Measurements from ENCODE around the gene CUL4A.

Gene CUL4A

DNA sequence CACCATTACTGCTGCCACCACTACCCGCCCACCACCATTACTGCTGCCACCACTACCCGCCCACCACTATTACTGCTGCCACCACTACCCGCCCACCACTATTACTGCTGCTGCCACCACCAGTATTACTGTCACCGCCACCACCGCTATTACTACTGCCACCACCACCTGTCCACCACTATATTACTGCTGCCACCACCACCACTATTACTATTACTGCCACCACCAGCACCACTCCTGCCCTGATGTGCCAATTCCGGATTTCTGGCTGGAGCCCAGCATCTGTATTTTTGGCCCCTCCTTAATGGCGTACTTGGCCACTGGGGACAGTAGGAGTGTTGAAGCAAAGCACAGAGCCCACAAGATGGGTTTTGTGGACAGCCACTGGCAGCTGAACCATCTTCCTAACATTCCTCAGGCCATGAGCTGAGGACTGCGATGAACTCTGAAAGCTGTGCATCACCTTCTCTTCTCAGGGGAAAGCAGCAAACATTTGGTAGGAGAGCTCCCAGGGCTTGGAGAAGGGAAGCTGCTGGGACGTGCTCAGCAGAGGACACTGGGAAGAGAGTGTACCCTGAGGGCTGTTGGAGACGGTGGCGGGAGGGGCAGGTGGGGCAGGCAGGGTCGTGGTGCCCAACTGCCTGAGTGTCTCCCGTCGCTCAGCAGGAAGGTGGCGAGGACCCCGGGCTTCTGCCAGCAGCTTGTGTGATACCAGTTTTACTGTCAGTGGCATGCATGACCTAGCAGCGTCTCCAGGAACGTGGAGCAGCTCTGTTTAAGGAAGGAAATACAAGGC, 23.0 kb downstream of the CUL4A start:
- no peak; the same call in 2 of the 3 replicates for ATAC-seq
- TF ChIP-seq ZNF565 (CRISPR knock-in tag; conservative IDR thresholded peaks at IDR 0.05; ENCODE audit: low read depth) = no peak
- TF ChIP-seq, protein P1, sequence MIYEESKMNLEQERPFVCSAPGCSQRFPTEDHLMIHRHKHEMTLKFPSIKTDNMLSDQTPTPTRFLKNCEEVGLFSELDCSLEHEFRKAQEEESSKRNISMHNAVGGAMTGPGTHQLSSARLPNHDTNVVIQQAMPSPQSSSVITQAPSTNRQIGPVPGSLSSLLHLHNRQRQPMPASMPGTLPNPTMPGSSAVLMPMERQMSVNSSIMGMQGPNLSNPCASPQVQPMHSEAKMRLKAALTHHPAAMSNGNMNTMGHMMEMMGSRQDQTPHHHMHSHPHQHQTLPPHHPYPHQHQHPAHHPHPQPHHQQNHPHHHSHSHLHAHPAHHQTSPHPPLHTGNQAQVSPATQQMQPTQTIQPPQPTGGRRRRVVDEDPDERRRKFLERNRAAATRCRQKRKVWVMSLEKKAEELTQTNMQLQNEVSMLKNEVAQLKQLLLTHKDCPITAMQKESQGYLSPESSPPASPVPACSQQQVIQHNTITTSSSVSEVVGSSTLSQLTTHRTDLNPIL (CRISPR knock-in tag; IDR thresholded peaks at IDR 0.05; ENCODE audit: low read depth) = no peak
- TF ChIP-seq, protein P2, sequence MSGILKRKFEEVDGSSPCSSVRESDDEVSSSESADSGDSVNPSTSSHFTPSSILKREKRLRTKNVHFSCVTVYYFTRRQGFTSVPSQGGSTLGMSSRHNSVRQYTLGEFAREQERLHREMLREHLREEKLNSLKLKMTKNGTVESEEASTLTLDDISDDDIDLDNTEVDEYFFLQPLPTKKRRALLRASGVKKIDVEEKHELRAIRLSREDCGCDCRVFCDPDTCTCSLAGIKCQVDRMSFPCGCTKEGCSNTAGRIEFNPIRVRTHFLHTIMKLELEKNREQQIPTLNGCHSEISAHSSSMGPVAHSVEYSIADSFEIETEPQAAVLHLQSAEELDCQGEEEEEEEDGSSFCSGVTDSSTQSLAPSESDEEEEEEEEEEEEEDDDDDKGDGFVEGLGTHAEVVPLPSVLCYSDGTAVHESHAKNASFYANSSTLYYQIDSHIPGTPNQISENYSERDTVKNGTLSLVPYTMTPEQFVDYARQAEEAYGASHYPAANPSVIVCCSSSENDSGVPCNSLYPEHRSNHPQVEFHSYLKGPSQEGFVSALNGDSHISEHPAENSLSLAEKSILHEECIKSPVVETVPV (CRISPR knock-in tag; IDR thresholded peaks at IDR 0.05) = no peak
- no peak for TF ChIP-seq SNAI2 (CRISPR knock-in tag; IDR thresholded peaks at IDR 0.05)

DNA sequence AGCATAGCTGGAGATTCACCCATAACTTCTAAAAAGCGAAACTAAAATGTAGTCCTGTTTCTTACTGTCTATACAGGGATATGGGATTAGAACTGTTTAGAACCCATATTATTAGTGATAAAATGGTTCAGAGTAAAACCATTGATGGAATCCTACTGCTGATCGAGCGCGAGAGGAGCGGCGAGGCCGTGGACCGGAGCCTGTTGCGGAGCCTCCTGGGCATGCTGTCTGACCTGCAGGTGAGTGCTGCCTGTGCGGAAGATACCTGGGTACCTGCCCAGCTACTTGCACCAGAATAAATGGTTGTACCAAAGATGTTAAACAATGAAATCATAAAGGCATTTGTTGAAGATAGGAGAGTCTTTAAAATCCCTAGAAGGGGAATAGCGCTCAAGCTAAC, 23.7 kb downstream of the CUL4A start:
- TF ChIP-seq ARNTL (CRISPR knock-in tag; IDR thresholded peaks at IDR 0.05; ENCODE audit: borderline replicate concordance, low read depth) = no peak
- TF ChIP-seq ISL1 (CRISPR knock-in tag; IDR thresholded peaks at IDR 0.05) = no peak
- no peak for TF ChIP-seq ZC3H10 (CRISPR knock-in tag; IDR thresholded peaks at IDR 0.05)
- TF ChIP-seq, protein P3, sequence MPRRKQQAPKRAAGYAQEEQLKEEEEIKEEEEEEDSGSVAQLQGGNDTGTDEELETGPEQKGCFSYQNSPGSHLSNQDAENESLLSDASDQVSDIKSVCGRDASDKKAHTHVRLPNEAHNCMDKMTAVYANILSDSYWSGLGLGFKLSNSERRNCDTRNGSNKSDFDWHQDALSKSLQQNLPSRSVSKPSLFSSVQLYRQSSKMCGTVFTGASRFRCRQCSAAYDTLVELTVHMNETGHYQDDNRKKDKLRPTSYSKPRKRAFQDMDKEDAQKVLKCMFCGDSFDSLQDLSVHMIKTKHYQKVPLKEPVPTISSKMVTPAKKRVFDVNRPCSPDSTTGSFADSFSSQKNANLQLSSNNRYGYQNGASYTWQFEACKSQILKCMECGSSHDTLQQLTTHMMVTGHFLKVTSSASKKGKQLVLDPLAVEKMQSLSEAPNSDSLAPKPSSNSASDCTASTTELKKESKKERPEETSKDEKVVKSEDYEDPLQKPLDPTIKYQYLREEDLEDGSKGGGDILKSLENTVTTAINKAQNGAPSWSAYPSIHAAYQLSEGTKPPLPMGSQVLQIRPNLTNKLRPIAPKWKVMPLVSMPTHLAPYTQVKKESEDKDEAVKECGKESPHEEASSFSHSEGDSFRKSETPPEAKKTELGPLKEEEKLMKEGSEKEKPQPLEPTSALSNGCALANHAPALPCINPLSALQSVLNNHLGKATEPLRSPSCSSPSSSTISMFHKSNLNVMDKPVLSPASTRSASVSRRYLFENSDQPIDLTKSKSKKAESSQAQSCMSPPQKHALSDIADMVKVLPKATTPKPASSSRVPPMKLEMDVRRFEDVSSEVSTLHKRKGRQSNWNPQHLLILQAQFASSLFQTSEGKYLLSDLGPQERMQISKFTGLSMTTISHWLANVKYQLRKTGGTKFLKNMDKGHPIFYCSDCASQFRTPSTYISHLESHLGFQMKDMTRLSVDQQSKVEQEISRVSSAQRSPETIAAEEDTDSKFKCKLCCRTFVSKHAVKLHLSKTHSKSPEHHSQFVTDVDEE (CRISPR knock-in tag; IDR thresholded peaks at IDR 0.05) = no peak
- no peak for TF ChIP-seq PPARA (CRISPR knock-in tag; IDR thresholded peaks at IDR 0.05; ENCODE audit: borderline replicate concordance)
- TF ChIP-seq ZFP30 (CRISPR knock-in tag; IDR thresholded peaks at IDR 0.05) = no peak
- TF ChIP-seq ZNF70 (CRISPR knock-in tag; IDR thresholded peaks at IDR 0.05) = no peak
- no peak for TF ChIP-seq ZNF565 (CRISPR knock-in tag; conservative IDR thresholded peaks at IDR 0.05; ENCODE audit: low read depth)
- TF ChIP-seq TOX (CRISPR knock-in tag; IDR thresholded peaks at IDR 0.05; ENCODE audit: borderline replicate concordance) = no peak
- no peak for TF ChIP-seq CSDC2 (CRISPR knock-in tag; IDR thresholded peaks at IDR 0.05)
- TF ChIP-seq, protein P2 (CRISPR knock-in tag; IDR thresholded peaks at IDR 0.05) = no peak
- TF ChIP-seq, protein P1 (CRISPR knock-in tag; IDR thresholded peaks at IDR 0.05; ENCODE audit: low read depth) = no peak
- TF ChIP-seq, protein P4, sequence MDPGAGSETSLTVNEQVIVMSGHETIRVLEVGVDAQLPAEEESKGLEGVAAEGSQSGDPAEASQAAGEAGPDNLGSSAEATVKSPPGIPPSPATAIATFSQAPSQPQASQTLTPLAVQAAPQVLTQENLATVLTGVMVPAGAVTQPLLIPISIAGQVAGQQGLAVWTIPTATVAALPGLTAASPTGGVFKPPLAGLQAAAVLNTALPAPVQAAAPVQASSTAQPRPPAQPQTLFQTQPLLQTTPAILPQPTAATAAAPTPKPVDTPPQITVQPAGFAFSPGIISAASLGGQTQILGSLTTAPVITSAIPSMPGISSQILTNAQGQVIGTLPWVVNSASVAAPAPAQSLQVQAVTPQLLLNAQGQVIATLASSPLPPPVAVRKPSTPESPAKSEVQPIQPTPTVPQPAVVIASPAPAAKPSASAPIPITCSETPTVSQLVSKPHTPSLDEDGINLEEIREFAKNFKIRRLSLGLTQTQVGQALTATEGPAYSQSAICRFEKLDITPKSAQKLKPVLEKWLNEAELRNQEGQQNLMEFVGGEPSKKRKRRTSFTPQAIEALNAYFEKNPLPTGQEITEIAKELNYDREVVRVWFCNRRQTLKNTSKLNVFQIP (CRISPR knock-in tag; IDR thresholded peaks at IDR 0.05; ENCODE audit: borderline replicate concordance, low read depth) = no peak
- no peak for TF ChIP-seq BACH2 (CRISPR knock-in tag; IDR thresholded peaks at IDR 0.05; ENCODE audit: borderline replicate concordance)
- no peak for TF ChIP-seq GLIS3 (CRISPR knock-in tag; IDR thresholded peaks at IDR 0.05)
- TF ChIP-seq ZNF8 (CRISPR knock-in tag; IDR thresholded peaks at IDR 0.05) = no peak
- TF ChIP-seq OSR1 (CRISPR knock-in tag; IDR thresholded peaks at IDR 0.05) = no peak
- TF ChIP-seq SNAI2 (CRISPR knock-in tag; IDR thresholded peaks at IDR 0.05) = no peak
- ATAC-seq = no peak

DNA sequence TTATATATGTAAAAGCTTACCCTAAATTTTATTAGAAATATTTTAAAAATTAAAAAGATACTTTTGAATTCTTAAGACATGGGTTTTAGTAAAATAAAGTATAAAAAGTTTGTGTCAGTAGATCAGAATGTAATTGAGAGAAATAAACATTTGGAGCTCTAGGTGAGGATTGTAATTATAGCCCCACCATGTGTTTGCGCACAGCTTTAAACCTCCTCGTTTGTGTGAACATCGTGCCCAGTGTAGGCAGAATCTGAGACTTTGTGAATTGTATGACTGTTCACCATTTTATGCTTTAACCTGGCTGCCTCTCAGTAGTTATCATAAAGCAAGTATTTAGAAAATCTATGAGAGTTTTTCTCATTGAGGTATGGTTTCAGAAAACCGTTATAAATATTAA, 29.1 kb downstream of the CUL4A start:
- no peak for ATAC-seq
- TF ChIP-seq OSR1 (CRISPR knock-in tag; IDR thresholded peaks at IDR 0.05) (no peak), ZNF70 (CRISPR knock-in tag; IDR thresholded peaks at IDR 0.05) (no peak), GLIS3 (CRISPR knock-in tag; IDR thresholded peaks at IDR 0.05) (no peak), TCF4 (CRISPR knock-in tag; IDR thresholded peaks at IDR 0.05; ENCODE audit: borderline replicate concordance) (no peak), ESRRG (CRISPR knock-in tag; IDR thresholded peaks at IDR 0.05) (no peak), RARB (CRISPR knock-in tag; IDR thresholded peaks at IDR 0.05) (no peak), BACH2 (CRISPR knock-in tag; IDR thresholded peaks at IDR 0.05; ENCODE audit: borderline replicate concordance) (no peak), SNAI2 (CRISPR knock-in tag; IDR thresholded peaks at IDR 0.05) (no peak), ZC3H10 (CRISPR knock-in tag; IDR thresholded peaks at IDR 0.05) (no peak), PPARA (CRISPR knock-in tag; IDR thresholded peaks at IDR 0.05; ENCODE audit: borderline replicate concordance) (no peak), TOX (CRISPR knock-in tag; IDR thresholded peaks at IDR 0.05; ENCODE audit: borderline replicate concordance) (no peak), ARNTL (CRISPR knock-in tag; IDR thresholded peaks at IDR 0.05; ENCODE audit: borderline replicate concordance, low read depth) (no peak)
- TF ChIP-seq, protein P3 (CRISPR knock-in tag; IDR thresholded peaks at IDR 0.05) = no peak

All from SK-N-SH treated with all-trans-retinoic acid at 6 μM for 48 hours (cell line).